Esophagus squamous epithelium (tissue), 4 donors: ENCODE data around the gene WT1.

Experiments
- POLR2A ChIP-seq, 4 donors: fragments of 450-650 bp; IDR thresholded peaks; one replicate each; pipeline ENCODE4 v1.6.1; 2017; ENCODE audit warnings: antibody characterized with exemption in 4 of 4, mild to moderate bottlenecking in 4 of 4, moderate library complexity in 3 of 4
- TF ChIP-seq, protein P1 (sequence below), 6 experiments: fragments of 450-650 bp in 4 of 6; fragments of 200-600 bp in 2 of 6; sonication (generic) in 2 of 6; IDR thresholded peaks; one replicate each; pipeline ENCODE4 v1.5.1; 2016 to 2019; ENCODE audit warnings: antibody characterized with exemption in 6 of 6, mild to moderate bottlenecking in 4 of 6, moderate library complexity in 4 of 6

DNA sequence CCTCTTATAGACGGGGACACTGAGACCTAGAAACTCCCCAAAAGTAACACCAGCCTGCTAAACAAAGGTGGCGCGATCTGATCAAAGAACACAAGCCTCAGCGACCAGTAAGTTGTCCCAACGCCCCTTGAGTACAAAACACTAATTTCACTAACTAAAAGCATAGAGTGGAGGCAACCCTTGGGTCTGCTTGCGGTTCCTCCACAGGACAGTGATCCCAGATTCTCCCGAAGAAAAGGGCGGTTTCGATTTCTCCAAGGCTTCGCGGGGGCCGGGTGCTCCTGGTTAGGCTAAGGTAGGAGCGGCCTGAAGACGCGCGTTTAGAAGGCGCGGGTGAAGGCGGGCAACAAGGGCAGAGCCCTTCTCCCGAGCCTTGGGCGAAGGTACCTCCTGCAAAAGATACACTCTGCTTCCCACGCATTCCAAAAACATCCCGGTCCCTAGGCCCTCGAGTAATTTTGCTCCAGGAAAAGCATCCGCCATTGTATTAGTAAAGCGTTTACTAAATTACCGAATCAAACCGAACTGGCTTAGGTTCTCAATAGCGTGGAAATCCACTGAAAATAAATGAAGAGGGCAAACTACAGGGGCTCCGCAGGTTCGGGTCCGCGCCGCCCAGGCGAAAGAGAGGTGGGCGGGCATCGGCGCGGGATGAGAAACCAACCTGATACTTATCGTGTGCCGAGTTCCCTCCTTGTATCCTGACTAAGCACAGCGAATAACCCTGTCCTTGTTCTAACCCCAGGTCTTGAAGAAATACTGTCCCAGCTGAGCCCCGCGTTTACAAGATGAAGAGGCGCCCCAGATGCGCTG is 2.0 kb downstream of the WT1 start:
- TF ChIP-seq, protein P1, sequence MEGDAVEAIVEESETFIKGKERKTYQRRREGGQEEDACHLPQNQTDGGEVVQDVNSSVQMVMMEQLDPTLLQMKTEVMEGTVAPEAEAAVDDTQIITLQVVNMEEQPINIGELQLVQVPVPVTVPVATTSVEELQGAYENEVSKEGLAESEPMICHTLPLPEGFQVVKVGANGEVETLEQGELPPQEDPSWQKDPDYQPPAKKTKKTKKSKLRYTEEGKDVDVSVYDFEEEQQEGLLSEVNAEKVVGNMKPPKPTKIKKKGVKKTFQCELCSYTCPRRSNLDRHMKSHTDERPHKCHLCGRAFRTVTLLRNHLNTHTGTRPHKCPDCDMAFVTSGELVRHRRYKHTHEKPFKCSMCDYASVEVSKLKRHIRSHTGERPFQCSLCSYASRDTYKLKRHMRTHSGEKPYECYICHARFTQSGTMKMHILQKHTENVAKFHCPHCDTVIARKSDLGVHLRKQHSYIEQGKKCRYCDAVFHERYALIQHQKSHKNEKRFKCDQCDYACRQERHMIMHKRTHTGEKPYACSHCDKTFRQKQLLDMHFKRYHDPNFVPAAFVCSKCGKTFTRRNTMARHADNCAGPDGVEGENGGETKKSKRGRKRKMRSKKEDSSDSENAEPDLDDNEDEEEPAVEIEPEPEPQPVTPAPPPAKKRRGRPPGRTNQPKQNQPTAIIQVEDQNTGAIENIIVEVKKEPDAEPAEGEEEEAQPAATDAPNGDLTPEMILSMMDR (IDR thresholded peaks at IDR 0.05): no peak
- no peak for TF ChIP-seq POLR2A (IDR thresholded peaks at IDR 0.05)
